H1 (cell line): ENCODE data around the gene BLOC1S1. TPM values are rescaled to one million over a fixed set of nuclear protein-coding genes. Genes with fewer than 3 reads are reported as not detected.

Source experiments
- CTCF ChIA-PET: fragments of 300-600 bp; sonication (Branson Sonifier 250); formaldehyde crosslinking; loops from one replicate; lab custom pipeline; 2021; ENCODE audit not compliant: partially characterized antibody; lab: Charles Lee
- POLR2A ChIA-PET: fragments of 300-600 bp; sonication (Branson Sonifier 250); formaldehyde crosslinking; loops from one replicate; lab custom pipeline; 2021; ENCODE audit warnings: inconsistent platforms; ENCODE audit not compliant: partially characterized antibody; lab: Charles Lee
- DNase-seq, 2 experiments: peaks; one replicate each; pipeline versions ENCODE4 v3.0.0 to v3.0.0-alpha.2; 2010 to 2022; ENCODE audit warnings: low spot score in 2 of 2, low read depth in 1 of 2, mixed read lengths in 1 of 2
- FAIRE-seq: peaks from 2 replicates; lab custom pipeline; 2011; peaks lifted over from hg19 to GRCh38; lab: Jason Lieb, UNC
- H2AFZ ChIP-seq: 2 replicates; pipeline ENCODE4 v1.8.1; 2012; ENCODE audit warnings: low read length, inconsistent platforms
- H2AK5ac ChIP-seq: 2 replicates; pipeline ENCODE4 v1.6.1; 2013; ENCODE audit warnings: low read depth, low read length
- H2BK120ac ChIP-seq: replicated peaks from 2 replicates; pipeline ENCODE3; 2013; ENCODE audit warnings: low read depth, low read length, inconsistent platforms
- H2BK12ac ChIP-seq: 2 replicates; pipeline ENCODE4 v1.6.1; 2013; ENCODE audit warnings: low read depth, low read length
- H2BK15ac ChIP-seq: 2 replicates; pipeline ENCODE4 v1.6.1; 2013; ENCODE audit warnings: low read length
- H2BK20ac ChIP-seq: 2 replicates; pipeline ENCODE4 v1.6.1; 2013; ENCODE audit warnings: low read length
- H2BK5ac ChIP-seq: 2 replicates; pipeline ENCODE4 v1.6.1; 2013; ENCODE audit warnings: low read depth, low read length
- H3K14ac ChIP-seq: 2 replicates; pipeline ENCODE4 v1.6.1; 2013; ENCODE audit warnings: inconsistent platforms; ENCODE audit not compliant: insufficient read length
- H3K18ac ChIP-seq: 2 replicates; pipeline ENCODE4 v1.6.1; 2013; ENCODE audit warnings: low read length; ENCODE audit errors: extremely low read depth
- H3K23ac ChIP-seq: 2 replicates; pipeline ENCODE4 v1.6.1; 2013; ENCODE audit warnings: inconsistent platforms; ENCODE audit not compliant: insufficient read length
- H3K23me2 ChIP-seq: 2 replicates; pipeline ENCODE4 v1.6.1; 2013; ENCODE audit warnings: low read depth, low read length
- H3K27ac ChIP-seq: 2 replicates; pipeline ENCODE4 v1.6.1; 2011; ENCODE audit warnings: low read depth, low read length, inconsistent platforms
- H3K27me3 ChIP-seq, 4 experiments: replicated peaks in 1 of 4; 1 replicate in 1 of 4; 2 replicates in 3 of 4; pipeline versions ENCODE4 v1.6.1 to v1.8.1; 2011 to 2013; ENCODE audit warnings: low read length in 3 of 4, mild to moderate bottlenecking in 3 of 4, inconsistent platforms in 2 of 4, mixed read lengths in 2 of 4, moderate library complexity in 1 of 4; ENCODE audit not compliant: control insufficient read depth in 3 of 4, insufficient read depth in 3 of 4; ENCODE audit errors: extremely low read depth in 1 of 4
- H3K36me3 ChIP-seq, 4 experiments: 2 replicates each; pipeline versions ENCODE4 v1.6.1 to v1.8.1; 2011 to 2013; ENCODE audit warnings: mild to moderate bottlenecking in 4 of 4, low read length in 3 of 4, moderate library complexity in 2 of 4, control low read depth in 1 of 4, inconsistent platforms in 1 of 4; ENCODE audit not compliant: insufficient read depth in 4 of 4, control insufficient read depth in 2 of 4
- H3K4ac ChIP-seq: replicated peaks from 2 replicates; pipeline ENCODE3; 2013; ENCODE audit warnings: low read length, low read depth, mixed read lengths, inconsistent platforms; ENCODE audit not compliant: insufficient read length
- H3K4me1 ChIP-seq, 4 experiments: replicated peaks in 1 of 4; 1 replicate in 1 of 4; 2 replicates in 3 of 4; pipeline versions ENCODE4 v1.6.1 to v1.8.1; 2011 to 2013; ENCODE audit warnings: low read length in 3 of 4, inconsistent platforms in 2 of 4, mixed read lengths in 1 of 4; ENCODE audit not compliant: insufficient read depth in 4 of 4, control insufficient read depth in 3 of 4
- H3K4me2 ChIP-seq, 2 experiments: 2 replicates each; pipeline versions ENCODE4 v1.6.1 to v1.8.1; 2011 to 2013; ENCODE audit warnings: low read depth in 2 of 2, low read length in 2 of 2, control low read depth in 1 of 2, inconsistent platforms in 1 of 2, mild to moderate bottlenecking in 1 of 2; ENCODE audit not compliant: insufficient read depth in 1 of 2
- H3K4me3 ChIP-seq, 4 experiments: fragments of 200-600, 300-600 bp in 1 of 4; sonication (generic), shearing (Covaris generic), sonication (Bioruptor Twin) in 1 of 4; 2 replicates each; pipeline versions ENCODE4 v1.5.1 to v1.8.1; 2011 to 2016; ENCODE audit warnings: low read length in 4 of 4, low read depth in 3 of 4, control low read depth in 2 of 4, inconsistent platforms in 2 of 4, mild to moderate bottlenecking in 2 of 4, mixed read lengths in 1 of 4, moderate library complexity in 1 of 4; ENCODE audit not compliant: insufficient read depth in 2 of 4; ENCODE audit errors: extremely low read depth in 1 of 4
- H3K56ac ChIP-seq: replicated peaks from 2 replicates; pipeline ENCODE3; 2013; ENCODE audit warnings: low read depth, mild to moderate bottlenecking, mixed read lengths, low read length, inconsistent platforms; ENCODE audit not compliant: insufficient read length
- H3K79me1 ChIP-seq: 2 replicates; pipeline ENCODE4 v1.6.1; 2013; ENCODE audit warnings: low read depth, low read length, control low read depth
- H3K79me2 ChIP-seq, 2 experiments: 2 replicates each; pipeline versions ENCODE4 v1.6.1 to v1.8.1; 2012 to 2013; ENCODE audit warnings: low read length in 2 of 2, mild to moderate bottlenecking in 2 of 2, inconsistent platforms in 1 of 2; ENCODE audit not compliant: insufficient read depth in 2 of 2, control insufficient read depth in 1 of 2
- H3K9ac ChIP-seq, 4 experiments: replicated peaks in 1 of 4; 1 replicate in 1 of 4; 2 replicates in 3 of 4; pipeline versions ENCODE4 v1.6.1 to v1.8.1; 2011 to 2013; ENCODE audit warnings: low read depth in 3 of 4, low read length in 3 of 4, control low read depth in 2 of 4, mild to moderate bottlenecking in 2 of 4, moderate library complexity in 2 of 4, inconsistent platforms in 1 of 4; ENCODE audit errors: extremely low read depth in 1 of 4
- H3K9me3 ChIP-seq, 2 experiments: 2 replicates each; pipeline versions ENCODE4 v1.6.1 to v1.8.1; 2012 to 2013; ENCODE audit warnings: mild to moderate bottlenecking in 2 of 2, moderate library complexity in 2 of 2, control low read depth in 1 of 2, inconsistent platforms in 1 of 2, low read depth in 1 of 2, low read length in 1 of 2, mixed read lengths in 1 of 2; ENCODE audit not compliant: insufficient read depth in 2 of 2
- H4K20me1 ChIP-seq, 2 experiments: replicated peaks in 1 of 2; 2 replicates each; pipeline versions ENCODE3 to v1.8.1; 2011 to 2013; ENCODE audit warnings: inconsistent platforms in 2 of 2, low read length in 2 of 2, mild to moderate bottlenecking in 1 of 2; ENCODE audit not compliant: insufficient read depth in 2 of 2, control insufficient read depth in 1 of 2
- H4K5ac ChIP-seq: 2 replicates; pipeline ENCODE4 v1.6.1; 2013; ENCODE audit warnings: low read length, low read depth, mixed read lengths, inconsistent platforms; ENCODE audit not compliant: insufficient read length
- H4K8ac ChIP-seq: 2 replicates; pipeline ENCODE4 v1.8.0; 2013; ENCODE audit warnings: mild to moderate bottlenecking, moderate library complexity, low read length, inconsistent platforms; ENCODE audit not compliant: insufficient read depth; ENCODE audit errors: extremely low read depth
- H4K91ac ChIP-seq: replicated peaks from 2 replicates; pipeline ENCODE3; 2013; ENCODE audit warnings: low read length, mixed read lengths, inconsistent platforms; ENCODE audit not compliant: insufficient read length
- GTF2F1 ChIP-seq: IDR thresholded peaks from 2 replicates; pipeline ENCODE4 v1.6.1; 2012; ENCODE audit warnings: low read depth, low read length, improper control_type of control experiment, borderline replicate concordance
- KDM1A ChIP-seq: fragments of 200-600, 300-600 bp; sonication (generic); IDR thresholded peaks from 2 replicates; pipeline ENCODE4 v1.7.1; 2016; ENCODE audit warnings: mild to moderate bottlenecking, low read length, borderline replicate concordance
- NRF1 ChIP-seq: IDR thresholded peaks from 2 replicates; pipeline ENCODE4 v1.6.1; 2011; ENCODE audit warnings: mild to moderate bottlenecking, low read depth, low read length, improper control_type of control experiment
- TAF1 ChIP-seq: IDR thresholded peaks from 2 replicates; pipeline ENCODE4 v1.6.1; 2011; ENCODE audit warnings: mild to moderate bottlenecking, low read depth, low read length
- ZNF274 ChIP-seq: IDR thresholded peaks from 2 replicates; pipeline ENCODE4 v1.7.0; 2012; ENCODE audit warnings: low read length, borderline replicate concordance; ENCODE audit errors: extremely low read depth
- WGBS, 2 experiments: shearing (Covaris generic) in 1 of 2; methylation state at CpG; one replicate each; pipeline versions ENCODE4 v1.1.6 to v1.1.7; 2013 to 2015; ENCODE audit warnings: low lambda C conversion rate in 2 of 2, mixed read lengths in 2 of 2, inconsistent platforms in 1 of 2, low coverage in 1 of 2, missing lambda C conversion rate in 1 of 2; ENCODE audit not compliant: insufficient replicate concordance in 2 of 2, insufficient coverage in 1 of 2, insufficient read length in 1 of 2; ENCODE audit errors: extremely low coverage in 1 of 2, missing lambda C conversion rate in 1 of 2; 5-methylcytosine and 5-hydroxymethylcytosine counted together
- polyA plus RNA-seq, 7 experiments: library from polyadenylated mRNA; depleted of rRNA in 3 of 7; stranded (reverse) in 5 of 7; unstranded in 2 of 7; fragments of >200 nt in 5 of 7; fragments of 200-250 nt in 2 of 7; gene quantifications; 1 replicate in 5 of 7; 2 replicates in 1 of 7; 4 replicates in 1 of 7; pipeline versions ENCODE4 v1.2.1 to v1.2.3, GENCODE V29; 2011 to 2013; ENCODE audit warnings: missing spikeins in 2 of 7, mixed read lengths in 2 of 7
- total RNA-seq: library from RNA; stranded (reverse); fragmentation: NEBNext Ultra II Directional; extraction: Animal tissue kit (Norgen Biotek cat#: 25700); gene quantifications from 2 replicates; pipeline ENCODE4 v1.2.1, GENCODE V29; 2021

Gene BLOC1S1
- total and polyA plus RNA-seq, 2 of the 8 experiments (the other 6 are each of a cell fraction or from before 2014, with no cell fraction given), result 91.1 to 185 TPM

DNA sequence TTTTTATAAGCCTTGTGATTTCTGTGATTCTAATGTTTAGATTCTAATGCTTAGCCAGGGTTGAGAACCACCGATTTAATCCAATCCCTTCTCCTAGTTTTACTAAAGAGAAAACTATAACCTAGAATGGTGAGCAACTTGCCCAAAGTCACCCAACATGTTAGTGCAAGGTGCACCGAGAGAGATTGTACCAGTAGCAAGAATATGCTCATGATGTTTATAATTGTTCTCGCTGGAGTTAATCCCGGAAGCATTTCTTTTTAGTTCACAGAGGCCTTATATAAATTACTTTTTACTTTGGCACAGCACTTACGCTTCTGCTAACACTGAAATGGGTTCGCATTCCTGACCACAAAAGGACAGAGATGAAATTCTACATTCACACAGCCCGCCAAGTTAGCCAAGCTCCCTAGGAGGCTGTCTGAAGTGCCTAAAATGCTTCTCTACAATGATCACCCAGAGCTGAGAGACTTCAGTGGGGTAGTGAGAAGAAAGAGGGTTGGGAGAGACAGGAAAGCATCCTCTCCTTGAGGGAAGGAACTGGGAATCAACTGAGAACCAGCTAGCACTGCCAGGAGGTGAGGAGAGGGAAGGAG, 579 bp upstream of the BLOC1S1 start:
- no peak overlapping the region for H2AK5ac ChIP-seq
- H3K4me3 ChIP-seq, result peak overlapping the region; percentile 77 to 95 (median 87)
- no peak for FAIRE-seq
- H3K36me3 ChIP-seq, result no peaks in the 10 kb centered on the region
- peak overlapping the region; percentile 52 for H2AFZ ChIP-seq
- ChIA-PET CTCF (interaction anchor here (0.5 to 11.1 kb wide), 11 partner anchors 9 to 954 kb away, joined by 3 to 229 read pairs (median 3); partner anchors contain the start of genes CD63 and ITGA7), POLR2A (interaction anchor here (0.7 to 8.3 kb wide), 14 partner anchors 8 to 708 kb away, joined by 3 to 103 read pairs (median 4); partner anchors contain the start of genes CD63, ITGA7 and MMP19)
- no peaks in the 10 kb centered on the region for H4K20me1 ChIP-seq
- no peaks in the 10 kb centered on the region for H3K9me3 ChIP-seq
- no peak overlapping the region for H3K56ac ChIP-seq
- H2BK12ac ChIP-seq, result no peak overlapping the region
- no peak overlapping the region for H3K4ac ChIP-seq
- peaks cover 12% of the 10 kb centered on the region for H3K23me2 ChIP-seq
- H3K9ac ChIP-seq, result peak overlapping the region in 1 of 4 experiments; percentile 74; a peak in 3 of 7 replicates
- no peak overlapping the region for H3K27ac ChIP-seq
- H2BK120ac ChIP-seq, result no peak overlapping the region
- peak overlapping the region; percentile 87 to 89 for H3K4me2 ChIP-seq
- H2BK20ac ChIP-seq, result no peak overlapping the region
- H3K79me1 ChIP-seq, result peaks cover 5% of the 10 kb centered on the region
- no peak for DNase-seq
- 71% methylated on average over 7 of the region's 7 CpGs; no CpG with 5 or more reads in 1 of the 2 experiments for WGBS, 2 experiments
- H3K4me1 ChIP-seq, result peaks cover 10 to 25% (median 19%) of the 10 kb centered on the region in 4 experiments
- H3K18ac ChIP-seq, result 0 out of 2 replicates have a peak overlapping the region, but pooled peaks have one; percentile 40
- H3K27me3 ChIP-seq, result no peaks in the 10 kb centered on the region; a peak in 2 of 7 replicates
- H2BK5ac ChIP-seq, result no peak overlapping the region; the same call in none of the 2 replicates
- peaks cover 0 to 9% of the 10 kb centered on the region in 2 experiments; a peak in 1 of 4 replicates for H3K79me2 ChIP-seq
- peak overlapping the region; percentile 53; the same call in 1 of the 2 replicates for H4K8ac ChIP-seq
- H4K5ac ChIP-seq, result no peak overlapping the region
- H3K23ac ChIP-seq, result no peak overlapping the region
- H4K91ac ChIP-seq, result no peak overlapping the region
- H2BK15ac ChIP-seq, result peak overlapping the region; percentile 75; the same call in 1 of the 2 replicates
- H3K14ac ChIP-seq, result no peak overlapping the region
- TF ChIP-seq KDM1A (no peak), NRF1 (no peak), GTF2F1 (no peak), TAF1 (no peak), ZNF274 (no peak)
